ENCODE results near the gene BPIFB6. TPM values are rescaled to one million over a fixed set of nuclear protein-coding genes. Genes with fewer than 3 reads are reported as not detected.

Gene BPIFB6
- polyA plus RNA-seq, 2 of the 4 experiments (the other 2 are of a cell fraction) = not detected

- no peak for FAIRE-seq
- WGBS (ENCODE audit: missing lambda C conversion rate) = 54% methylated on average over 8 of the region's 12 CpGs
- ChIA-PET POLR2A (no interaction called here), CTCF (interaction anchor here (0.6 to 3.3 kb wide), 3 partner anchors 9 to 421 kb away, joined by 3 to 12 read pairs (median 3); partner anchors contain the start of gene SUN5)
- ATAC-seq = no peak
- Histone ChIP-seq H3K4me1 (0 out of 3 replicates have a peak, but pooled peaks cover 3% of the 10 kb centered on the region), H3K27ac (no peak overlapping the region), H3K4me3 (no peak overlapping the region), H3K9me3 (no peaks in the 10 kb centered on the region), H3K4me2 (no peak overlapping the region)
- TF ChIP-seq PHF8 (IDR thresholded peaks at IDR 0.05; ENCODE audit: borderline replicate concordance, low read depth) (no peak), CEBPB (IDR thresholded peaks at IDR 0.05) (no peak), CHD2 (IDR thresholded peaks at IDR 0.05; ENCODE audit: low read length, partially characterized antibody) (no peak), RFX5 (IDR thresholded peaks at IDR 0.05) (no peak), NFE2L2 (conservative IDR thresholded peaks at IDR 0.05; ENCODE audit: low read length) (no peak), GATA3 (IDR thresholded peaks at IDR 0.05; ENCODE audit: borderline replicate concordance) (no peak), MAFK (IDR thresholded peaks at IDR 0.05; ENCODE audit: partially characterized antibody) (no peak), POLR2A (IDR thresholded peaks at IDR 0.05; ENCODE audit: low read length) (no peak), EHF (CRISPR knock-in tag; IDR thresholded peaks at IDR 0.05) (no peak), TFCP2L1 (CRISPR knock-in tag; IDR thresholded peaks at IDR 0.05) (no peak), E2F6 (IDR thresholded peaks at IDR 0.05; ENCODE audit: borderline replicate concordance, low read depth) (no peak), BHLHE40 (IDR thresholded peaks at IDR 0.05; ENCODE audit: low read depth, low read length) (no peak), FOSB (CRISPR knock-in tag; IDR thresholded peaks at IDR 0.05) (no peak), POLR2AphosphoS2 (conservative IDR thresholded peaks at IDR 0.05; ENCODE audit: low read length) (no peak), ZC3H11A (IDR thresholded peaks at IDR 0.05) (no peak), NPAS2 (CRISPR knock-in tag; IDR thresholded peaks at IDR 0.05; ENCODE audit: borderline replicate concordance) (no peak), NR3C1 (IDR thresholded peaks at IDR 0.05) (no peak), HMGXB4 (CRISPR knock-in tag; IDR thresholded peaks at IDR 0.05; ENCODE audit: borderline replicate concordance) (no peak), FOSL2 (IDR thresholded peaks at IDR 0.05) (no peak), FOSL2 (CRISPR knock-in tag; IDR thresholded peaks at IDR 0.05) (no peak), MAZ (IDR thresholded peaks at IDR 0.05; ENCODE audit: borderline replicate concordance, low read depth, low read length) (no peak)
- DNase-seq (ENCODE audit: low read depth in 1 of 2, low spot score in 1 of 2) = no peak
These were observed 17.6 kb upstream of the BPIFB6 start for GRCh38 chr20:33013701-33014326.

- 49% methylated on average over 16 of the region's 16 CpGs for WGBS (ENCODE audit: missing lambda C conversion rate)
- CTCF ChIA-PET = interaction anchor here (0.6 to 3.3 kb wide), 3 partner anchors 10 to 420 kb away, joined by 3 to 12 read pairs (median 3); partner anchors contain the start of gene SUN5
- POLR2A ChIA-PET = no interaction called here
- Histone ChIP-seq H3K4me3 (no peak overlapping the region), H3K9me3 (no peaks in the 10 kb centered on the region), H3K4me2 (no peak overlapping the region), H3K27ac (no peak overlapping the region), H3K4me1 (no peaks in the 10 kb centered on the region)
- no peak for TF ChIP-seq CBX8 (IDR thresholded peaks at IDR 0.05)
- no peak for TF ChIP-seq ZC3H11A (IDR thresholded peaks at IDR 0.05)
- TF ChIP-seq EHF (CRISPR knock-in tag; IDR thresholded peaks at IDR 0.05) = no peak
- no peak for TF ChIP-seq RNF2 (IDR thresholded peaks at IDR 0.05; ENCODE audit: borderline replicate concordance, low read depth)
- TF ChIP-seq HES2 (IDR thresholded peaks at IDR 0.05) = no peak
- TF ChIP-seq HOXA7 (CRISPR knock-in tag; IDR thresholded peaks at IDR 0.05) = no peak
- TF ChIP-seq KDM1A (IDR thresholded peaks at IDR 0.05; ENCODE audit: low read depth) = no peak
- no peak for TF ChIP-seq HDAC2 (IDR thresholded peaks at IDR 0.05)
- TF ChIP-seq RFX5 (IDR thresholded peaks at IDR 0.05) = no peak
- TF ChIP-seq POLR2AphosphoS2 (conservative IDR thresholded peaks at IDR 0.05; ENCODE audit: low read length) = no peak
- no peak for FAIRE-seq
- ATAC-seq = no peak
- DNase-seq (ENCODE audit: low read depth in 1 of 2, low spot score in 1 of 2) = no peak
These were observed 16.9 kb upstream of the BPIFB6 start for GRCh38 chr20:33014336-33015113.

All from A549 (cell line).